HEK293 (cell line): Measurements from ENCODE around the gene MATN1.

Experiments used
- HOXA7 ChIP-seq: sonication (generic); formaldehyde crosslinking; IDR thresholded peaks from 2 replicates; pipeline ENCODE4 v1.8.1; 2022; ENCODE audit warnings: missing genetic modification reagents, borderline replicate concordance
- REST ChIP-seq: fragments of 450-650 bp; formaldehyde crosslinking; IDR thresholded peaks from 2 replicates; pipeline ENCODE4 v1.5.1; 2016; ENCODE audit warnings: missing biosample characterization, missing genetic modification characterization
- YY1 ChIP-seq: fragments of 450-650 bp; formaldehyde crosslinking; IDR thresholded peaks from 2 replicates; pipeline ENCODE4 v1.5.1; 2018; ENCODE audit warnings: missing biosample characterization, missing genetic modification characterization
- ZEB2 ChIP-seq: fragments of 450-650 bp; formaldehyde crosslinking; IDR thresholded peaks from 2 replicates; pipeline ENCODE4 v1.5.1; 2016; ENCODE audit warnings: missing biosample characterization, missing genetic modification characterization
- ZNF132 ChIP-seq: fragments of 450-650 bp; formaldehyde crosslinking; IDR thresholded peaks from 2 replicates; pipeline ENCODE4 v1.5.1; 2017; ENCODE audit warnings: missing biosample characterization, missing genetic modification characterization, borderline replicate concordance
- ZNF140 ChIP-seq: fragments of 450-650 bp; formaldehyde crosslinking; IDR thresholded peaks from 2 replicates; pipeline ENCODE4 v1.5.1; 2016; ENCODE audit warnings: missing biosample characterization, missing genetic modification characterization
- ZNF350 ChIP-seq: fragments of 450-650 bp; formaldehyde crosslinking; IDR thresholded peaks from 2 replicates; pipeline ENCODE4 v1.5.0; 2017; ENCODE audit warnings: missing biosample characterization, mild to moderate bottlenecking, missing genetic modification characterization
- ZNF449 ChIP-seq: fragments of 450-650 bp; formaldehyde crosslinking; IDR thresholded peaks from 2 replicates; pipeline ENCODE4 v1.5.1; 2017; ENCODE audit warnings: missing biosample characterization, mild to moderate bottlenecking, missing genetic modification characterization, moderate library complexity
- ZNF629 ChIP-seq: fragments of 450-650 bp; formaldehyde crosslinking; IDR thresholded peaks from 2 replicates; pipeline ENCODE4 v1.5.1; 2017; ENCODE audit warnings: missing biosample characterization, missing genetic modification characterization
- TF ChIP-seq, protein P1 (sequence below): fragments of 450-650 bp; formaldehyde crosslinking; IDR thresholded peaks from 2 replicates; pipeline ENCODE4 v1.5.1; 2016; ENCODE audit warnings: missing biosample characterization, missing genetic modification characterization
- TF ChIP-seq, protein P2 (sequence below): fragments of 450-650 bp; formaldehyde crosslinking; IDR thresholded peaks from 2 replicates; pipeline ENCODE4 v1.5.1; 2016; ENCODE audit warnings: missing biosample characterization, missing genetic modification characterization

- TF ChIP-seq, protein P1, sequence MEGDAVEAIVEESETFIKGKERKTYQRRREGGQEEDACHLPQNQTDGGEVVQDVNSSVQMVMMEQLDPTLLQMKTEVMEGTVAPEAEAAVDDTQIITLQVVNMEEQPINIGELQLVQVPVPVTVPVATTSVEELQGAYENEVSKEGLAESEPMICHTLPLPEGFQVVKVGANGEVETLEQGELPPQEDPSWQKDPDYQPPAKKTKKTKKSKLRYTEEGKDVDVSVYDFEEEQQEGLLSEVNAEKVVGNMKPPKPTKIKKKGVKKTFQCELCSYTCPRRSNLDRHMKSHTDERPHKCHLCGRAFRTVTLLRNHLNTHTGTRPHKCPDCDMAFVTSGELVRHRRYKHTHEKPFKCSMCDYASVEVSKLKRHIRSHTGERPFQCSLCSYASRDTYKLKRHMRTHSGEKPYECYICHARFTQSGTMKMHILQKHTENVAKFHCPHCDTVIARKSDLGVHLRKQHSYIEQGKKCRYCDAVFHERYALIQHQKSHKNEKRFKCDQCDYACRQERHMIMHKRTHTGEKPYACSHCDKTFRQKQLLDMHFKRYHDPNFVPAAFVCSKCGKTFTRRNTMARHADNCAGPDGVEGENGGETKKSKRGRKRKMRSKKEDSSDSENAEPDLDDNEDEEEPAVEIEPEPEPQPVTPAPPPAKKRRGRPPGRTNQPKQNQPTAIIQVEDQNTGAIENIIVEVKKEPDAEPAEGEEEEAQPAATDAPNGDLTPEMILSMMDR (tag by site-specific recombination) = no peak
- TF ChIP-seq ZNF140 (tag by site-specific recombination) (no peak), ZNF350 (tag by site-specific recombination) (no peak), ZEB2 (tag by site-specific recombination) (no peak), HOXA7 (CRISPR knock-in tag) (no peak), ZNF449 (tag by site-specific recombination) (no peak), ZNF132 (tag by site-specific recombination) (no peak), YY1 (tag by site-specific recombination) (no peak), ZNF629 (no peak), REST (tag by site-specific recombination) (no peak)
- TF ChIP-seq, protein P2, sequence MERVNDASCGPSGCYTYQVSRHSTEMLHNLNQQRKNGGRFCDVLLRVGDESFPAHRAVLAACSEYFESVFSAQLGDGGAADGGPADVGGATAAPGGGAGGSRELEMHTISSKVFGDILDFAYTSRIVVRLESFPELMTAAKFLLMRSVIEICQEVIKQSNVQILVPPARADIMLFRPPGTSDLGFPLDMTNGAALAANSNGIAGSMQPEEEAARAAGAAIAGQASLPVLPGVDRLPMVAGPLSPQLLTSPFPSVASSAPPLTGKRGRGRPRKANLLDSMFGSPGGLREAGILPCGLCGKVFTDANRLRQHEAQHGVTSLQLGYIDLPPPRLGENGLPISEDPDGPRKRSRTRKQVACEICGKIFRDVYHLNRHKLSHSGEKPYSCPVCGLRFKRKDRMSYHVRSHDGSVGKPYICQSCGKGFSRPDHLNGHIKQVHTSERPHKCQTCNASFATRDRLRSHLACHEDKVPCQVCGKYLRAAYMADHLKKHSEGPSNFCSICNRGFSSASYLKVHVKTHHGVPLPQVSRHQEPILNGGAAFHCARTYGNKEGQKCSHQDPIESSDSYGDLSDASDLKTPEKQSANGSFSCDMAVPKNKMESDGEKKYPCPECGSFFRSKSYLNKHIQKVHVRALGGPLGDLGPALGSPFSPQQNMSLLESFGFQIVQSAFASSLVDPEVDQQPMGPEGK = no peak
These were observed 37.4 kb upstream of the MATN1 start for GRCh38 chr1:30760596-30761324.
